Thoracic aorta (tissue), 2 donors: ENCODE results near the gene SERPINE2. TPM values are rescaled to one million over a fixed set of nuclear protein-coding genes. Genes with fewer than 3 reads are reported as not detected.
A peak's percentile ranks its signal among the peaks of the same experiment; 100 is the strongest.
"Not testable (repeated sequence)": the region's sequence is repeated elsewhere in the genome, so short reads cannot be mapped to it uniquely, and the experiment has no call there.

Source experiments
- ATAC-seq: fragments of 150-250 bp; one replicate; pipeline ENCODE4 v1.8.0; 2017; ENCODE audit warnings: low read depth; ENCODE audit not compliant: insufficient number of reproducible peaks, low FRiP score
- DNase-seq: peaks from one replicate; pipeline ENCODE4 v3.0.0-alpha.2; 2020; ENCODE audit warnings: low spot score
- H3K27ac ChIP-seq, 2 donors: fragments of 200-600 bp; sonication (generic); 1 replicate in 1 of 2; 2 replicates in 1 of 2; pipeline ENCODE4 v1.5.1; 2016; ENCODE audit warnings: mild to moderate bottlenecking in 2 of 2, moderate library complexity in 2 of 2
- H3K27me3 ChIP-seq: fragments of 200-600 bp; sonication (generic); replicated peaks from 2 replicates; pipeline ENCODE4 v1.6.0; 2016; ENCODE audit warnings: mild to moderate bottlenecking; ENCODE audit not compliant: insufficient read depth
- H3K36me3 ChIP-seq: fragments of 200-600 bp; sonication (generic); one replicate; pipeline ENCODE4 v1.5.1; 2016
- H3K4me1 ChIP-seq, 2 donors: fragments of 200-600 bp; sonication (generic); 1 replicate in 1 of 2; 2 replicates in 1 of 2; pipeline versions ENCODE4 v1.5.1 to v1.6.0; 2016; ENCODE audit warnings: low read depth in 2 of 2, mild to moderate bottlenecking in 1 of 2; ENCODE audit not compliant: control insufficient read depth in 1 of 2
- H3K4me3 ChIP-seq: fragments of 200-600 bp; sonication (generic); 2 replicates; pipeline ENCODE4 v1.5.1; 2016; ENCODE audit warnings: mild to moderate bottlenecking
- H3K9me3 ChIP-seq: fragments of 200-600 bp; sonication (generic); 2 replicates; pipeline ENCODE4 v1.5.1; 2016
- total RNA-seq, 2 donors: library from RNA; depleted of rRNA; stranded (reverse); fragments of >200 nt; gene quantifications; one replicate each; pipeline versions ENCODE4 v1.1.0 to v1.2.3, GENCODE V29; 2016
- TF ChIP-seq, protein P1 (sequence below): fragments of 200-600 bp; sonication (generic); IDR thresholded peaks from one replicate; pipeline ENCODE4 v1.5.1; 2019; ENCODE audit warnings: antibody characterized with exemption

The SERPINE2 gene
- total RNA-seq, 2 donors from 2014 or later, result 29.0 to 47.3 TPM

DNA sequence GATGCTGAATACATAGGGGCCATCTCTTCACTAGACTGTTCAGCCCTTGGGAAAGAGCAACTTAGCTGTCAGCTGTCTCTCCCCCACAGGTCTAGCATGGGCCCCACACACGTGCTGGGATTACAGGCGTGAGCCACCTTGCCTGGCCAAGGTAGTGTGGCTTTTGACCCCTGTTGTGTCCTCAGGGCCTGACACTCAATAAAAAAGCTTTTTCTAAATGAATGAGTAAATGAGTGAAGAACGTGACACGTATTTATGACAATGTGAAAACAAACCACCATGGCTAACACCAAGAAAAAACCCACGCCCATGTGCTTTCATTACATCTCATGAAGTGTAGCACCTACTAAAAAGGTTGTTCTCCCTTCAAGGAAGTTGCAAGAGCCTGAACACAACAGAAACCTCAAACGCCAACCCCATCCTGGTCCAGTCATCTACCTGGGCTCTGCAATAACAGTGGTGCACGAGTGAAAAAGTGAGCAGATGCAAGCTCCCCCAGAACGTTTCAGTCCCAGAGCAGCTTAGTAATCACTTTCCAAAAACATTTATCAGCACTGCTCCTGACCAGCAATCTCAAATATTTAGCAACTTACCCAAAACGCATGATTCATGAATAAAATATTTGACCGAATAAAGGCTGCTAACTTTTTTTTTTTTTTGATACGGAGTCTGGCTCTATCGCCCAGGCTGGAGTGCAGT, 97.4 kb downstream of the SERPINE2 start:
- TF ChIP-seq, protein P1, sequence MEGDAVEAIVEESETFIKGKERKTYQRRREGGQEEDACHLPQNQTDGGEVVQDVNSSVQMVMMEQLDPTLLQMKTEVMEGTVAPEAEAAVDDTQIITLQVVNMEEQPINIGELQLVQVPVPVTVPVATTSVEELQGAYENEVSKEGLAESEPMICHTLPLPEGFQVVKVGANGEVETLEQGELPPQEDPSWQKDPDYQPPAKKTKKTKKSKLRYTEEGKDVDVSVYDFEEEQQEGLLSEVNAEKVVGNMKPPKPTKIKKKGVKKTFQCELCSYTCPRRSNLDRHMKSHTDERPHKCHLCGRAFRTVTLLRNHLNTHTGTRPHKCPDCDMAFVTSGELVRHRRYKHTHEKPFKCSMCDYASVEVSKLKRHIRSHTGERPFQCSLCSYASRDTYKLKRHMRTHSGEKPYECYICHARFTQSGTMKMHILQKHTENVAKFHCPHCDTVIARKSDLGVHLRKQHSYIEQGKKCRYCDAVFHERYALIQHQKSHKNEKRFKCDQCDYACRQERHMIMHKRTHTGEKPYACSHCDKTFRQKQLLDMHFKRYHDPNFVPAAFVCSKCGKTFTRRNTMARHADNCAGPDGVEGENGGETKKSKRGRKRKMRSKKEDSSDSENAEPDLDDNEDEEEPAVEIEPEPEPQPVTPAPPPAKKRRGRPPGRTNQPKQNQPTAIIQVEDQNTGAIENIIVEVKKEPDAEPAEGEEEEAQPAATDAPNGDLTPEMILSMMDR, result no peak
- Histone ChIP-seq H3K4me1 (peaks cover 47 to 69% of the 10 kb centered on the region in 2 donors), H3K4me3 (peak overlapping the region; percentile 16), H3K9me3 (no peaks in the 10 kb centered on the region), H3K27me3 (no peaks in the 10 kb centered on the region), H3K36me3 (no peaks in the 10 kb centered on the region), H3K27ac (peak overlapping the region; percentile 38 to 70)
- ATAC-seq (peak; percentile 57), DNase-seq (no peak)

DNA sequence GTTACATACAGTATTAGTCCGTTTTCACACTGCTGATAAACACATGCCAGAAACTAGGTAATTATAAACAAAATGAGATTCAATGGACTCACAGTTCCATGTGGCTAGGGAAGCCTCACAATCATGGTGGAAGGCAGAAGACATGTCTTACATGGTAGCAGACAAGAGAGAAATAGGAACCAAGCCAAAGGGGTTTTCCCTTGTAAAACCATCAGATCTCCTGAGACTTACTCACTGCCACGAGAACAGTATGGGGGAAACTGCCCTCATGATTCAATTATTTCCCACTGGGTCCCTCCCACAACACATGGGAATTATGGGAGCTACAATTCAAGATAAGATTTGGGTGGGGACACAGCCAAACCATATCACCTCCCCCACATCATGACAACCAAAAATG, 99.6 kb downstream of the SERPINE2 start:
- ATAC-seq, DNase-seq, H3K9me3 ChIP-seq, H3K27ac ChIP-seq, H3K27me3 ChIP-seq, H3K4me3 ChIP-seq, H3K36me3 ChIP-seq: not testable (repeated sequence)
- H3K4me1 ChIP-seq, result peaks cover 64 to 87% of the 10 kb centered on the region in 2 donors

DNA sequence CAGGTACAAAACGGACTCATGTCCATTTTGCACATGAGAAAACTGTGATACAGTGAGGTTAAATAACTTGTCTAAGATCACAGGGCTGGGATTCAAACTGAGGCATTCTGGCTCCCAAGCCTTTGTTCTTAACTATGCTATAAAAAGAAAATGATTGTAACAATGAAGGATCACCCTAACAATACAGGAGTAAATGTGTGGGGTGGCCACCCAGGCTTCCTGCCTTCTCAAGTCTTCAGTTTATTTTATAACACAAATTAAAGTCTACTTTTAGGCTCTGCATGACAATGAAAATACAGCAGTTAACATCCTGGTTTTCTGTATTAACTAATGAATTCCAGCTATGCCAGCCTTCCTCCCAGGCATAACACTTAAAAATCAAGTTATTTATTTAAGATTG, 101.6 kb downstream of the SERPINE2 start:
- no peaks in the 10 kb centered on the region for H3K27me3 ChIP-seq
- no peaks in the 10 kb centered on the region for H3K9me3 ChIP-seq
- no peaks in the 10 kb centered on the region for H3K36me3 ChIP-seq
- ATAC-seq, result no peak
- peak overlapping the region in 1 of 2 donors; percentile 2 for H3K27ac ChIP-seq
- peak overlapping the region; percentile 22 for H3K4me3 ChIP-seq
- DNase-seq, result no peak
- H3K4me1 ChIP-seq, result peaks cover 70 to 93% of the 10 kb centered on the region in 2 donors
- TF ChIP-seq, protein P1, result no peak

DNA sequence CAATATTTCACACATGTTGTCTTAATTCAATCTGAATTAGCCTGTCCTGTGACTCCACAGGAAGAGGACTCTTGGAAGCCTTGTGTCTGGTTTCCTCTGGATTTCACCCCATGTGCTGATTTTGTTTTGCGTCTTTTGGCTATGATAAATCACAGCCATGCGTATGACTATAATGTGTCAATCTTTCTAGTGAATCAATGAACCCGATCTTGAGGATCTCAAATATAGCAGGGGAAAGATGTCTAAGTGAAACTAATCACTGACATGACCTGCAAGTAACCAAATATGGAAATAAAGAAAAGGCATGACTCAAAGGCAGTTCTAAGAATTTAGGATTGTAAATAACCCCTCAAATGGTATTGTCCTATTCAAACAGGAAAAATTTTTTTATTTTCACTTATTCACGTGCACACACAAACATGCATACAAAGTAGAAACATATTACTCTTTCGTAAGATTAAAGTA, 102.2 kb downstream of the SERPINE2 start:
- Histone ChIP-seq H3K4me1 (peaks cover 67 to 91% of the 10 kb centered on the region in 2 donors), H3K27ac (peak overlapping the region in 1 of 2 donors; percentile 38), H3K4me3 (peak overlapping the region; percentile 22), H3K36me3 (no peaks in the 10 kb centered on the region), H3K9me3 (no peaks in the 10 kb centered on the region), H3K27me3 (no peaks in the 10 kb centered on the region)
- DNase-seq (no peak), ATAC-seq (no peak)
- TF ChIP-seq, protein P1, result no peak

DNA sequence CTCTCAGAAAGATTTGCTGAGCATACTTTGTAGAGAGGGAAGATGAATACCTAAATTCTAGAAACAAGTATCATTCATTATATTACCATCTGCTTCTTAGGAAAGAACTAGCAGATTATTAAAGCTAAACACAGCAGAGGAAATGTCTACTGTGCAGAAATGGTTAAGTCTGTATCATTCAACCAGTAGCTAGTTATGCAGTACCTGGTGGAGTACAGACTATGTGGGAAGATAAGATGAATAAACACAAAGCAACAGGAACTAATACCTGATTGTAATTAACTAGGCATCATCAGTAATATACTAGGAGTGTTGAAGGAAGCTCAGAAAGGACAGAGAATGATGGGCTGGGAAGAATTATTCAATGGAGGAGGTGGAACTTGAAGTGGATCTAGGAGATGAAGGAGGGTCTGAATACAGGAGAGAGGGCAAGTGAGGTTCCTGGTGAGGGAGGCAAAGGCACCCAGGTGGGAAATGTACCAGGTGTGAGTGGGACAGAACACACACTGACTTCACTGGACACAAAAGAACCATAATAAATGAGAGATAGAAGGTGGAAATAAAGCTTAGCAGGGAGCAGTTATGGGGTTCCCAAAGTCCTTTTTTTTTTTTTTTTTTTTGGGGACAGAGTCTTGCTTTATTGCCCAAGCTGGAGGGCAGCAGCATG, 103.5 kb downstream of the SERPINE2 start:
- H3K9me3 ChIP-seq, result no peaks in the 10 kb centered on the region
- peaks cover 65 to 90% of the 10 kb centered on the region in 2 donors for H3K4me1 ChIP-seq
- ATAC-seq, result no peak

More for the DNA sequence above, 103.5 kb downstream of the SERPINE2 start:
- no peaks in the 10 kb centered on the region for H3K27me3 ChIP-seq
- no peaks in the 10 kb centered on the region for H3K36me3 ChIP-seq
- no peak overlapping the region for H3K27ac ChIP-seq
- TF ChIP-seq, protein P1, result no peak
- H3K4me3 ChIP-seq, result no peak overlapping the region
- no peak for DNase-seq
